Erythroblast (primary cell): ENCODE measurements around the gene CD300C.

Experiments
- GATA1 ChIP-seq: IDR thresholded peaks from 2 replicates; pipeline ENCODE4 v1.6.1; 2011; ENCODE audit warnings: low read depth, mild to moderate bottlenecking, control low read depth, low read length, moderate library complexity
- POLR2A ChIP-seq: IDR thresholded peaks from 2 replicates; pipeline ENCODE4 v1.6.1; 2011; ENCODE audit warnings: mild to moderate bottlenecking, low read length

GRCh38 chr17:74552037-74552436 is 6.1 kb upstream of the CD300C start:
- TF ChIP-seq POLR2A (no peak), GATA1 (no peak)
